A673 (cell line): ENCODE measurements around the gene HK2. TPM values are rescaled to one million over a fixed set of nuclear protein-coding genes. Genes with fewer than 3 reads are reported as not detected.

Experiments
- BruUV-seq: library from RNA; stranded (reverse); fragments of 400-500 nt; replicated peaks from 2 replicates; lab custom pipeline; 2021; lab: Mats Ljungman, UMichigan
- CTCF ChIA-PET: fragments of 300-600 bp; sonication (Branson Sonifier 250); formaldehyde crosslinking; loops from one replicate; lab custom pipeline; 2022; ENCODE audit warnings: antibody characterized with exemption; lab: Charles Lee
- POLR2A ChIA-PET: fragments of 300-600 bp; sonication (Branson Sonifier 250); formaldehyde crosslinking; loops from one replicate; lab custom pipeline; 2022; ENCODE audit warnings: antibody characterized with exemption; ENCODE audit not compliant: low non-redundant PET; lab: Charles Lee
- DNase-seq: peaks from one replicate; pipeline ENCODE4 v3.0.0-alpha.2; 2015; ENCODE audit warnings: low spot score
- H3K27ac ChIP-seq: fragments of 200-600 bp; sonication (generic); 2 replicates; pipeline ENCODE4 v1.5.1; 2016; ENCODE audit warnings: mixed run types, low read depth, mild to moderate bottlenecking, mixed read lengths, antibody characterized with exemption, low read length; ENCODE audit not compliant: poor library complexity, severe bottlenecking
- H3K27me3 ChIP-seq: fragments of 200-600 bp; sonication (generic); replicated peaks from 2 replicates; pipeline ENCODE4 v1.6.1; 2017; ENCODE audit warnings: mixed run types, low read depth, mild to moderate bottlenecking, mixed read lengths, antibody characterized with exemption, low read length; ENCODE audit not compliant: insufficient read depth, poor library complexity
- H3K36me3 ChIP-seq: fragments of 200-600 bp; sonication (generic); 2 replicates; pipeline ENCODE4 v1.6.1; 2016; ENCODE audit warnings: mixed run types, mild to moderate bottlenecking, mixed read lengths, antibody characterized with exemption, low read length; ENCODE audit not compliant: insufficient read depth, poor library complexity, severe bottlenecking
- H3K4me1 ChIP-seq: fragments of 200-600 bp; sonication (generic); 2 replicates; pipeline ENCODE4 v1.6.1; 2017; ENCODE audit warnings: mixed run types, mild to moderate bottlenecking, mixed read lengths, antibody characterized with exemption, low read length; ENCODE audit not compliant: insufficient read depth, poor library complexity, severe bottlenecking
- H3K4me3 ChIP-seq: fragments of 200-600 bp; sonication (generic); 2 replicates; pipeline ENCODE4 v1.5.1; 2016; ENCODE audit warnings: low read depth, mixed run types, mild to moderate bottlenecking, mixed read lengths, low read length; ENCODE audit not compliant: poor library complexity, severe bottlenecking
- H3K9me3 ChIP-seq: fragments of 200-600 bp; sonication (generic); 2 replicates; pipeline ENCODE4 v1.6.1; 2016; ENCODE audit warnings: mixed run types, low read depth, mild to moderate bottlenecking, mixed read lengths, antibody characterized with exemption, low read length; ENCODE audit not compliant: poor library complexity, severe bottlenecking
- CTCF ChIP-seq: fragments of 300-800, 200-600 bp; sonication (generic); conservative IDR thresholded peaks from 2 replicates; pipeline ENCODE4 v1.5.1; 2017; ENCODE audit warnings: low read depth, mild to moderate bottlenecking, antibody characterized with exemption, low read length, moderate library complexity, mixed read lengths
- EZH2 ChIP-seq: fragments of 200-600 bp; sonication (generic); IDR thresholded peaks from 2 replicates; pipeline ENCODE4 v1.6.1; 2017; ENCODE audit warnings: borderline replicate concordance, low read depth, mild to moderate bottlenecking, mixed read lengths, antibody characterized with exemption, low read length; ENCODE audit not compliant: poor library complexity, severe bottlenecking
- intact Hi-C: fragments of 100-400 bp; cut with micrococcal nuclease; formaldehyde crosslinking; loops from one replicate; pipeline ENCODE4 v1.10.0; 2022; ENCODE audit not compliant: unreplicated experiment
- total RNA-seq: library from RNA; stranded (reverse); gene quantifications from 2 replicates; pipeline ENCODE4 v1.2.3, GENCODE V29; 2021

Gene HK2
- total RNA-seq, 1 experiment from 2014 or later = 42.6 TPM

- Histone ChIP-seq H3K27ac (no peak overlapping the region), H3K36me3 (peaks cover 17% of the 10 kb centered on the region), H3K4me1 (peaks cover 10% of the 10 kb centered on the region), H3K9me3 (no peaks in the 10 kb centered on the region), H3K27me3 (no peaks in the 10 kb centered on the region), H3K4me3 (no peak overlapping the region)
- BruUV-seq = no TSS peak
- DNase-seq = no peak
- ChIA-PET CTCF (no interaction called here), POLR2A (no interaction called here)
- TF ChIP-seq EZH2 = no peak
- no peak for TF ChIP-seq CTCF
- intact Hi-C loops = no loop called here
Observed at GRCh38 chr2:74867841-74868658, 34.1 kb downstream of the HK2 start.

GRCh38 chr2:74869517-74869916 lies 35.6 kb downstream of the HK2 start:
- BruUV-seq = no TSS peak
- POLR2A ChIA-PET = no interaction called here

GRCh38 chr2:74870951-74871350 lies 37.0 kb downstream of the HK2 start:
- Histone ChIP-seq H3K4me1 (no peaks in the 10 kb centered on the region), H3K27me3 (no peaks in the 10 kb centered on the region), H3K4me3 (no peak overlapping the region), H3K27ac (no peak overlapping the region), H3K9me3 (no peaks in the 10 kb centered on the region), H3K36me3 (peaks cover 27% of the 10 kb centered on the region)
- DNase-seq = no peak
- ChIA-PET CTCF (no interaction called here), POLR2A (no interaction called here)
- no peak for TF ChIP-seq EZH2
- TF ChIP-seq CTCF = no peak
- intact Hi-C loops = no loop called here
- no TSS peak for BruUV-seq

More at GRCh38 chr2:74869517-74869916, 35.6 kb downstream of the HK2 start:
- Histone ChIP-seq H3K36me3 (peaks cover 21% of the 10 kb centered on the region), H3K27ac (no peak overlapping the region), H3K4me1 (peaks cover 8% of the 10 kb centered on the region), H3K9me3 (no peaks in the 10 kb centered on the region), H3K27me3 (no peaks in the 10 kb centered on the region), H3K4me3 (no peak overlapping the region)
- intact Hi-C loops = no loop called here
- no peak for DNase-seq
- CTCF ChIA-PET = no interaction called here
- TF ChIP-seq EZH2 (no peak), CTCF (no peak)
